ENCODE data around the gene NPTXR.

DNA sequence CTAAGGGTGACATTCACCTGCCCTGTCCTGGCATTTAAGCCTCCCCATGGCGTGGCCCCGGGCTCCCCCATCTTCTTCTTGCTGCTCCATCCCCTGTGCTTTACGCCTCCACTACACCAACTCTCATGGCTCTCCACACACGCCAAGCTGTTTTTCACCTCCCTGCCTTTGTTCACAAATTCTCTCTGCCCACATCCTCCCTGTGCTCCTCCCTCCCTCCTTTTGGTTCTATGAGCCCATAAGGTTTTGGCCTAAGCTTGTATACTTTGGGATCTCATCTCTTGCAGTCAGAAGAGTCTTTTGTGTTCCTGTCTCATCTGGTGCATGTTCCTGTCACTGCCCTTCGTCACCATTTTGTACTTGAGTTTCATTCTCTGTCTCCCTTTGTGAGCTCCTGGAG is 45.3 kb downstream of the NPTXR start:
- TF ChIP-seq, protein P1, sequence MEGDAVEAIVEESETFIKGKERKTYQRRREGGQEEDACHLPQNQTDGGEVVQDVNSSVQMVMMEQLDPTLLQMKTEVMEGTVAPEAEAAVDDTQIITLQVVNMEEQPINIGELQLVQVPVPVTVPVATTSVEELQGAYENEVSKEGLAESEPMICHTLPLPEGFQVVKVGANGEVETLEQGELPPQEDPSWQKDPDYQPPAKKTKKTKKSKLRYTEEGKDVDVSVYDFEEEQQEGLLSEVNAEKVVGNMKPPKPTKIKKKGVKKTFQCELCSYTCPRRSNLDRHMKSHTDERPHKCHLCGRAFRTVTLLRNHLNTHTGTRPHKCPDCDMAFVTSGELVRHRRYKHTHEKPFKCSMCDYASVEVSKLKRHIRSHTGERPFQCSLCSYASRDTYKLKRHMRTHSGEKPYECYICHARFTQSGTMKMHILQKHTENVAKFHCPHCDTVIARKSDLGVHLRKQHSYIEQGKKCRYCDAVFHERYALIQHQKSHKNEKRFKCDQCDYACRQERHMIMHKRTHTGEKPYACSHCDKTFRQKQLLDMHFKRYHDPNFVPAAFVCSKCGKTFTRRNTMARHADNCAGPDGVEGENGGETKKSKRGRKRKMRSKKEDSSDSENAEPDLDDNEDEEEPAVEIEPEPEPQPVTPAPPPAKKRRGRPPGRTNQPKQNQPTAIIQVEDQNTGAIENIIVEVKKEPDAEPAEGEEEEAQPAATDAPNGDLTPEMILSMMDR (IDR thresholded peaks at IDR 0.05; ENCODE audit: low read depth, low read length, missing input control): no peak
- no peak for TF ChIP-seq GABPA (IDR thresholded peaks at IDR 0.05 in 1 of 2, conservative IDR thresholded peaks at IDR 0.05 in 1 of 2)
- TF ChIP-seq JUND (IDR thresholded peaks at IDR 0.05): no peak

Data from liver (tissue), 3 donors.